ENCODE data around the gene CALHM5.

The CALHM5 gene

GRCh38 chr6:116568821-116569755 is 57.6 kb downstream of the CALHM5 start:
- no peak overlapping the region for H3K4me3 ChIP-seq (ENCODE audit: low read depth, low read length)
- TF ChIP-seq CTCF (IDR thresholded peaks at IDR 0.05; ENCODE audit: low read depth, low read length), result no peak

- H3K4me3 ChIP-seq (ENCODE audit: low read depth, low read length), result peak within 1 kb of the TSS; percentile 99
- no peak for TF ChIP-seq CTCF (IDR thresholded peaks at IDR 0.05; ENCODE audit: low read depth, low read length)
Measured at GRCh38 chr6:116570856-116571682, 59.6 kb downstream of the CALHM5 start, which contains the start of gene RWDD1. Gene RWDD1, plus strand, starts transcription at chr6:116571504. Its CDS starts 79 bp downstream, at chr6:116571583.

- H3K4me3 ChIP-seq (ENCODE audit: low read depth, low read length), result peak overlapping the region; percentile 99
- TF ChIP-seq CTCF (IDR thresholded peaks at IDR 0.05; ENCODE audit: low read depth, low read length), result no peak
Measured at GRCh38 chr6:116571683-116572000, 60.2 kb downstream of the CALHM5 start.

GRCh38 chr6:116572162-116572561 is 60.7 kb downstream of the CALHM5 start:
- no peak for TF ChIP-seq CTCF (IDR thresholded peaks at IDR 0.05; ENCODE audit: low read depth, low read length)
- peak overlapping the region; percentile 99 for H3K4me3 ChIP-seq (ENCODE audit: low read depth, low read length)
